HT1080 (cell line): Measurements from ENCODE around the gene C16orf78. TPM values are rescaled to one million over a fixed set of nuclear protein-coding genes. Genes with fewer than 3 reads are reported as not detected.
A peak's percentile ranks its signal among the peaks of the same experiment; 100 is the strongest.

Source experiments
- DNase-seq: peaks from one replicate; pipeline ENCODE4 v3.0.0-alpha.2; 2015; ENCODE audit warnings: low read depth
- total RNA-seq: library from RNA; depleted of rRNA; stranded (reverse); fragments of >200 nt; shearing (Covaris generic); gene quantifications from 2 replicates; pipeline ENCODE4 v1.2.3, GENCODE V29; 2014; rRNA removed

Gene C16orf78
- total RNA-seq, 1 experiment from 2014 or later: not detected

- DNase-seq: no peak
These were observed 55.2 kb downstream of the C16orf78 start for GRCh38 chr16:49428808-49429207.

DNA sequence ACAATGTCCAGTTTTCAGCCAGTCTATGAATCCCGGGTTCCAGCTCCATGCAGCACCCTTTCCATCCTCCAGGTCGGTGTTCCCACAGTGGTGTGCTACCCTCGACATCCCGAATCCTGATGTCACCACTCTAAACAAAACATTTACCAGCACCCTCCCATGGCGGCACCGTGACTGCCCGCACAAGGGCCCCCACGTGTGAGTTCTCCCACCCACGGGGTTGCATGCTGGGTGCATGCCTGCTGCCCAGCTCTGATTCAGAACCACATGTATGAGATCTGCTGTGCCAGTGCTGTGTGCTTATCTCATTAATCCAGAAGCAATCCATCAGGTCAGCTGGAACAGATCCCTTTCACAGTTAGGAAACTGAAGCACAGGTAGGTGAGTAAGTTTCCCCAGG, 57.4 kb downstream of the C16orf78 start:
- no peak for DNase-seq

- no peak for DNase-seq
These were observed 58.1 kb downstream of the C16orf78 start for GRCh38 chr16:49431591-49432290.

DNA sequence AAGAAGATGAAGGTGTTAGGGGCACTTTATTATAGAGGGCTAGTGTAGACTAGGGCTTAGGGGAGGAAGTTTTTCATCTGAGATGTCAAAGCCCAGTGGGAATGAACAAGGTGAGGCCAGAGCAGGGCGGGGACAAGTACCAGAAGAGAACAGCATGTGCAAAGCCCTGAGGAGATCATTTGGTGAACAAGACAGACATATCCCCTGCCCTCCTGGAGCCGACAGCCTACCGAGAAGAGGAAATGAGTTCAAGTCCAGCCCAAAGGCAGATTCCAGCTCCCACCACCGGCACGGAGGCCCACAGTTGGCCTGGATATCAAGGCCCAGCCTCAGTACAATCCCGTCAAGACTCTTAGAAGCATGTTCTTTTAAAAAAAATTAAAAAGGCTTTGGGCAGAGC, 61.1 kb downstream of the C16orf78 start:
- no peak for DNase-seq

- DNase-seq: no peak
These were observed 62.6 kb downstream of the C16orf78 start for GRCh38 chr16:49436181-49436580.

DNA sequence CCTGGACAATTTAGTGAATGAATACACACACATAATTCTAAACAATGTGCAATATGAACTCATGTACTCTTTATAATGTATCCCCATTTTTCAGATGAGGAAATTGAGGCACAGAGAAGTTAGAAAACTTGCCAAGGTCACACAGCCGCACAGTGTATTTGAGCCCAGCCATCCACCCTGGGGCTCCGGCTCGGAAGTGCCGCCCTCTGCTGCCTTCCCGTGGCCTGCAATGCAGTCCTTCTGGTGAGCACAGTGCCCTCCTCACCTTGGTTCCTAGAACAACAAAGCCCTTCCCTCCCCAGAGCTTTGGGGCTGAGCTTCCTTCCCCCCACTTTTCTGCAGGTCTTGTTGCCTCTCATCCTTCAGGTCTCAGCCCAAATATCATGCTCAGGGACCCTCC, 63.7 kb downstream of the C16orf78 start:
- no peak for DNase-seq

DNA sequence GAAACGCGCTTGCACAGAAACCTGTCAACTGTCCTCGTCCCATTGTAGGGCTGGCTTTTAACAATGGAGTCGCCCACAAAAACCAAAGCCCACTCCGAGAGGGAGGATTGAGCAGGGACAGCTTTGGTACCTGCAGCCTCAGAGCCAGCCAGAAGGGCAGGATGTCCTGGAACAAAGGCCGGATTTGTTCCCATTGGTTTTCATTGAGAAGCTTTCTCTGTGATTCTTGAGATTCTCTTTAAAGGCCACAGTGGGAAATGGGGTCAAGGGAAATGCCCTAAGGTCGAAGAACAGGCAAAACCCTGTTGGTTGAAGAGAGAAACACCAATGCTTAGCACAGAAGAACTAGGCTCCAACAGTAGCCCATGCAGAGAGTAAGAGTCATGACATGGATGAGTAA, 65.4 kb downstream of the C16orf78 start:
- no peak for DNase-seq

GRCh38 chr16:49439676-49440075, 66.1 kb downstream of the C16orf78 start:
- DNase-seq: no peak

GRCh38 chr16:49440156-49441065, 66.8 kb downstream of the C16orf78 start:
- no peak for DNase-seq

- peak; percentile 3 for DNase-seq
These were observed 67.8 kb downstream of the C16orf78 start for GRCh38 chr16:49441366-49441780.

DNA sequence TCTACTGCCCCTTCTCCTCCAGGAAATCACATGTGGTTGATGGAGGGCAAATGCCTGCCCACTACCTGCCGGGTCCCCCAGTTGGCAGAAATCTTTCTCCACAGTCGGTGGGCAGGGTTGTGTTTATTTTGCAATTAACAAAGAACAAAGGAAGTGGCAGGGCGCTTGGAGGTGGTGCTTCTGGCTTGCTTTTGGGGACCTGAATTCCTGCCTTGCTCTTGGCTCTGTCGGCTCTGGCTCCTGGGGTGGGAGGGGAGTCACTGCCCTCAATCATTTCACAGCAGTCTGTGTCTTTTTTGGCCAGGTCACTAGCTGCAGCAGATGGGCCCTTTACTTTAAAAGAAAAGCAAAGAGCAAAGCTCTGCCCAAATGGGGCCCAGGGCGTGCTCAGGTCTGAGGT, 69.2 kb downstream of the C16orf78 start:
- DNase-seq: no peak

DNA sequence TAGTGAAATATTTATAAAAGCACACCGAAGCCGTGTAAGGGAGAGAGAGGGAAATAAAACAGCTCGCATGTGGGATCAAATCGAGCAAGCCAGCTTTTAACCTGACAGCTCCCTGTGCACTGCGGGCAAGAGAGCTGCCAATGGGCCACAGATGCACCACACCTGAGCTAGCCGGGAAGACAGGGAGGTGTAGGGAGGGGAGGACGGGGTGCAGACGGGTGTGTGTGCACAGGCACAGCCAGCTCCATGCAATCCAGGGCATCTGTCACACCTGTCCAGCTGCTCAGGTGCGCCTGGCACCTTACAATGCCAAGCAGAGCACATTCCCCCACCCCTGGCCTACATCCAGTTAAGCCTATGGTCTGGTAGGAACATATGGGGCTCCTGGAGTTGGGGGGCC, 70.0 kb downstream of the C16orf78 start:
- DNase-seq: no peak

GRCh38 chr16:49446805-49447204, 73.2 kb downstream of the C16orf78 start:
- DNase-seq: no peak

Other genes with a start within 250 kb of the C16orf78 start
- gene CBLN1, start 92.0 kb upstream of the C16orf78 start, total RNA-seq: not detected in 2 replicates